Midbrain (tissue), 1 donor: ENCODE results near the gene IRF6.

ENCODE experiments used
- DNase-seq: peaks from one replicate; lab custom pipeline; 2025; lab: John Stamatoyannopoulos, UW

The IRF6 gene

DNA sequence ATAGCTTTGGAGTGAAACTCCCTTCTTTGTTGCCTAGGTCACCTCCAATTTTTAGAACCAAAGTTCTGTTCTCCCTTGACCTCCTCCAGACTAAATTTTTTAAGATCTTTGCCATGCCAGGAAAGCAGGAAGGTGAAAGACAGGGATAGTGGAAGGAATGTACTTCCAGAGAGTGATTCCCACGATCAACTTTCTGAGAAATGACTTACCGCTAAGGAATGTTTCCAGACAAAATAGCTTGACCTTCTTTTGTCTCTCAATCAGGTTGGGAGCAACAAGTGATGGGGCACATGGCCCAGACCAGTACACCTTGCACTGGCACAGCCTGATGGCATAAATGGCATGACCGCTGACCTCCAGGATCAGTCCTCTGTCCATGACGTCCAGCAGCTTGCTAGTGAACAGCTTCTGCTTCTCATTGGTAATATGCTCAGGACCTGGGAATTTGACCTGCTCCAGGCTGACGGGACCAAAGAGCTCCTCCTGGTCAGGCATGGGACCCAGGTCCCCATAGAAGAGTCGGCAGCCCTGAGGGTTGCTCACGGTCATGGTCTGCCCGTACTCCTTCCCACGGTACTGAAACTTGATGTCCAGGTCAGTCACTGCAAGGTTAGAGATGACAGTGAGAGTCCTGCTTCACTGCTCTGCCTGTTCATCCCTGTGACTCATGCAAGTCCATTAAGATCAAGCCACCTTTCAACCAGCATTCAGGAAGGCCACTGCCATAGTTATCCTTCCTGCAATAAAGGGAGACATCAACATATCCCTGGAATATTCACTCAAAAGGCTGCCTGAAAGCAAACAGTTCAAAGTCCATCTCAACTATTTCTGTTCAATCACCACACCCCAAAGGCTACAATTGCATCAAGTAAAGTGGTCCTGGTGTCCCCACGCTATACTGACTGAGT, 15.4 kb downstream of the IRF6 start:
- no peak for DNase-seq

DNA sequence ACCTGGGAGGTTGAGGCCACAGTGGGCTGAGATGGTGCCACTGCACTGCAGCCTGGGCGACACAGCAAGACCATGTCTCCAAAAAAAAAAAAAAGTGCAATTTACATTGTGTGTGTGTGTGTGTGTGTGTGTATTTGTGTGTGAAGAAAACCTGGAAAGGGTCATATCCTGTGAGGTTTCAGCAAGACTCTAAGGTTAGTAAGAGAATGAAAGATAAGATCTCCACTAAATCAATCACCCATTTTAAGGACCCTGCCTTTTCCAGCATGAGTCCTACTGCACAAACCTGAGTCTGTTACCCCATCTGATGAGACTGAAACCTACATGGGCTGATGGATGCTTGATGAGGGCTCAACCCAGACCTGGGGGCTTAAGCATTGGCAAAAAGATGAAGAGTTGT, 16.7 kb downstream of the IRF6 start:
- no peak for DNase-seq

DNA sequence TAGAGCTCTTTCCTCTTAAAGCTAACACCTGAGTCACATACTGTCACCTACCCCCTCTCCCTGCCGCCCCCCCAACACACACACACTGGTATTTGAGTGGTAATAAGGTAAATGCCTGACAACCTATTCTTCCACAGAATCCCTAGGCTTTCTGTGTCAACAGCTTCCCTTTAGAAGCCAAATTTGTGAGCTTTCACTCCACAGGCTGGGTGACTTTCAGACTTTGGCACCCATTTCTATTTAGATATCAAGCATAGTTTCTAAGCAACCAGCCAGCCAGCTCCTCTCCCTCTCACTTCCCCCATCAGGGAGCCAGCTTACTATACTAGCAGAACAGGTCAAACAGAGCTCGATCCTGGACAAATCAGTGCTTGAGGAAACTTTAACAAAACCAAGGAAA, 18.4 kb downstream of the IRF6 start:
- no peak for DNase-seq

DNA sequence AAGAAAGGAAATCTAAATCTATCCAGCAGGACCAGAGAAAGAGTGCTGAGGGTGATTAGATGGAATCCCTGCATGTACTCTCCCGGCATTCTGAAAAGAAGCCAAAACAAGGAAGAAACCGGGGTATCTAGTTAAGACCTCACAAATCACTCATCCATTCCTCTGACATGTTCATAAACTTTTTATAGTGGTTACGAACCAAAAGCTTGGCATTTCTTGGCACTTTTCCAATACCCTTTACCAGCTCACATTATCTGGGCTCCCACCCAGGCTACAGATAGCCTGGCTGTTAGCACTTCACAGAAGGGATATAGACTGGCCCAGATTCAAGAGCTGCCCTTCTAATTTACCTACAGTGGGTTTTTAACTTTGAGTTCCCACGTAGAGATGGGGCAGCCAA, 19.8 kb downstream of the IRF6 start:
- DNase-seq = no peak

DNA sequence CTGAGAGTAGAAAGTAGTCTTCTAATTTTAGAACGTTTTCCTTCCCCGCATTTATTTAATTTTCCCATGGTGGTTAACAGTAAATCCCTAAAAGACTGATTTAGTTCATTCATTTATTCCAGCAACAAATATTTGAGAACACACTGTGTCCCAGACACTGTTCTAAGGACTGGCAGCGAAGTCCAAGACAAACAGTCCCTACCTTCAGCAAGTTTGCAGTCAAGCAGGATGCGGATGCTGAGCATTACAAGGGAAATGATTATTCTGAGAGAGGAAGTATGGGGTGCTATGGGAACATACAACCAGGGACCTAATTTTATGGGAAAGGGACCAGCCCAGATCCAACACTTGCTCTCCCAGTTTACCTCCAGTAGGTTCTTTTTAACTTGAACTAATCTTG, 20.4 kb downstream of the IRF6 start:
- DNase-seq = no peak

DNA sequence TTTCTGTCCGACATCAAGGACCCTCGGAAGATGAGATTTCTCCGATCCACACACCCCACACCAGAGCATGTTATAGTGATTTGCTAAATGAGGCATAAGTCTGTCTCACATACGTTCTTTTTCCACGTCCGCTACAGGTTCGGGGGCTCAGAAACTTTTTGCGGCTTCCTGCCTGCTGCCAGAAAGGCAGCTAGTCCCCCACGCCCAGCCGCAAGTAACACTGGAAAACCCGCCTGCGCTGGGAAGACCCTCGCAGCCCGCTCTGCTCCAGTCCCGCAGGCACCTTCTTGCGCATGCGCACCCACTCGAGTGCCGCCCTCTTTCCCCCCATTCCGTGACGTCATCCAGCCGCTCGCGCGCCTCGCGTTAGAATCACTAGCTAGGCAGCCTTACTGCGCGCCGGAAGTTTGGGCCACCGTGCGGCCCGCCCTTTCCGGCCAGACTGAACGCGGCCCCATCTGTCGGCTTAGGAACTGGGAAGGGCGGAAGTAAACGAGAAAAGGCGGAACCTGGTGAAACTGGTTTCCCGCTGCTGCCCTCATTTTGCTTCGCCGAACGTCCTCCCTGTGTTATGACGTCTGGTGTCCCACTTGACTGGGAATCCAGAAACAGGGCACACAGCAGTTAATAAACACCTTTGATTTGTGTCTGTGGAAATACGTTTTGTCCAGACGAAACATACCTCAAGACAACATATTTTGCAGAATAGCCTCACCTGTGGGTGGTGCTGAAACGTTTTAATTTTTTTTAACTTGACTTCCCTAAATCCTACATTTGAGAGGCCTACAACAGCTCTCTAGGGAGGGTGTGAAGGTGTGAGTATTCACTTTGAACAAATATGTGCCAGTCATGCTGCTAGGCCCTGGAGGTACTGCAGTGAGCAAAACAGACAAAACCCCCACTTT, 21.4 kb downstream of the IRF6 start, which contains the start of gene C1orf74:
TSS of gene C1orf74 (minus strand) at position 295 of the 905 bp plus-strand sequence. CDS start 925 bp downstream, outside the sequence.
- DNase-seq = peak; percentile 97

DNA sequence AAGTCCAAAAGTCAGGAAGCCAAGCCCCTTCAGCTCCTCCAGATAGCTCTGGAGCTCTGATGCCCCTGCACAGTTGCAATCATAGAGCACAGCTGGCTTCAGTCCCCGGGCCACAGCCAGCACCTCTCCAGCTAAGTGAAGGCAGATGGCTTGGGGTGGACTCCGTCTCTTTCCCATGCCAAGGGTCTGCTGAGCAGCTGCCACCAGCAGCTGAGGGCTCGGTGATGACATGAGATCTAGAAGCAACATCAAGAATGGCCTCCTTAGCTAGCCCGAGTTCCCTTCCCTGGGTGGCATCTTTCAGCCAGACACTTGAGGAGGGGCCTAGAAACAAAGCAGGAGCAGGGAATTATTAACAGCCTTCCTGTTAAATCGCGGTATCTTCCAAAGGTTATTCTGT, 22.6 kb downstream of the IRF6 start:
- DNase-seq = no peak

DNA sequence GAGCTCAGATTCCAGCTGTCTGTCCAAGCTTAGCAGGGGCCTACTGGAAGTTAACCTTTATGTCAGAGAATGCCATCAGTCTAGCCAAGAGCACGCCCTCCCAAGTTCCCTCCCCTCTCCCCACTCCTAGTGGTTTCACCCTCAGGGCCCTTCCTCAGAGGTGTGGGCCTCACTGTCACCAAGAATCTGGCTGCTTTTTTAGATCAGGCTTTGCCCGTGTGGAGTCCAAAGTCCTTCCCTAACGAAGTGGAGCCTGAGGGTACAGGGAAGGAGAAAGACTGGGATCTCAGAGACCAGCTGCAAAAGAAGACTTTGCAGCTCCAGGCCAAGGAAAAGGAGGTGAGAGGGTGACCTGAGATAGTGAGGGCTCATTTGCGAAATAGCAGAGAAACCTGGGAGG, 25.7 kb downstream of the IRF6 start:
- DNase-seq = no peak

DNA sequence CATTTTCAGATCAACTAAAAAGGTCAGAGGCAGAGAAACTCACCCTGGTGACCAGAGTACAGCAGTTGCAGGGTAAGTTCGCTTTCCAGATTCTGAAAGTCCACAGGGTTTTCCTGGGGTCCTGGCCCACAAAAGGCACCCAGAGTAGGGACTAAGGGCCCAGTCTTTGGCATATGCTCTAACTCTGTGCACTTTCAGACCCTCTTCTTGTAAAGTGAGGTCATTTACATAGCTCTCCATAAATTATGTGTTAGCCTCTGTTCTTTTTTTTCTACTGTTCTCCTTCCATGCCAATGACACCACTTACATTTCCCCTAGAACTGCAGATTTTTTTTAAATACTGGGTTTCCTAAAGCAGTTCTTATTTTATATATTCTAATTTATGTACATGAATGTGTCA, 27.8 kb downstream of the IRF6 start:
- DNase-seq = no peak

DNA sequence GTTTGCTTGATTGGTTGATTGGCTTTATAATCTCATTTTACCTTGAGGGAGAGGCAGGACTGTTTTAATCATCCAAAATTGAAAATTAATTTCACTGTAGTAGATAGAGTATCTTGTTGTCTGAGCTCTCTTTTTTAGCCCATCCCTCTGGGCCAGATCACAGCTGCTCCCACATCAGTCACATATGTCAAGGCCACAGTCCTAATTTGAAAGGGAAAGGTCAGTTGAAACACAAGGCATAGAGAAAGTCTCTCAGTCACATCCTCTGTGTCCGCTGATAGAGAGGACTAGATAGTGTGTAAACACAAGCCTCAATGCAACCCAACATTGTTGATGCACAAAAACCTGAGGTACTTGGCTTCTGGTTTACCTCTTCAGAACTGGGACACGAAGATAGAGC, 28.4 kb downstream of the IRF6 start:
- DNase-seq = no peak

DNA sequence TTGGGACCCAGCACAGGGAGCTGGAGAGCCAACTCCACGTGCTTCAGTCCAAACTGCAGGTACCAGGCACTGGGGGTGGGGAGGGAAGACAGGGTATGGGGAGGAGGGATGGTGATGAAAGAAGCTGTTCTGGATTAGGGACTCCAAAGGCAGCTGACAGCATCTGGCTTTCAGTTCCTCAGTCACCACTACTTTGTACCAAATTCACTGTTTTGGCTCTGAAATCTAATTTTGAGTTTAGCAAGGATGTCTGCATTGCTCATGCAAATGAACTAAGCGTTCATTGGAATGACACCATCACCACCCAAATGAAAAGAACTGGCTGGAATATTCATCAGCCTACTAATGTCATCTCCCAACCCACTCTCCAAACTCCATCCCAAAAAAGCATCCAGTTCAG, 30.3 kb downstream of the IRF6 start:
- DNase-seq = no peak

DNA sequence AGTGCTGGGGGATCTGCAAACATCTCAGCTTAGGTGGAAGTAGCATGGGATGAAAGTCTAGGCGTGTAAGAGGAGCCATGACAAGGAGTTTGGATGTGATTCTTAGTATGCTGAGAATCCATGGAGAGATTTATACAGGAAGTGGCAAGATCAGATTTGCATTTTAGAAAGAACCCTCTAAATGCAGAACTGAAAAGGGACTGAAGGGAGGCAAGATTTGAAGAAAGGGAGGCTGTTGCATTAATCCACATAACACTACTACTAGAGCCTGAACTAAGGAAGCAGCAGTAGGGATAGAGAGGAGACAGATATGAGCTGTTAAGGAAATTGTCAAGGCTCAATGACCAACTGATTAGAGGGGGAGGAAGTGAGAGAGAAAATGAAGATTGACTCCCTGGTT, 31.4 kb downstream of the IRF6 start:
- DNase-seq = no peak

DNA sequence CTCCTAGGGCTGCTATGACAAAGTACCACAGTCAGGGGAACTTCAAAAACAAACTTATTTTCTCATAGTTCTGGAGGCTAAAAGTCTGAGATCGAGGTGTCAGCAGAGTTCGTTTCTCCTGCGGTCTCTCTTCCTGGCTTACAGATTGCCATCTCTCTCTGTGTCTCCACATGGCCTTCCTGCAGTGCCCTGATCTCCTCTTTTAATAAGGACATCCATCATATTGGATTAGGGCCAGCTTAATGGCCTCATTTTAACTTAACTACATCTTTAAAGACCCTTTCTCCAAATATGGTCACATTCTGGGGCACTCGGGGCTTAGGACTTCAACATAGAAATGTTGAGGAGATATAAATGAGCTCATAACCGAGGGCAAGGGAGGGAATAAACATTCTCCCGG, 33.8 kb downstream of the IRF6 start:
- no peak for DNase-seq

DNA sequence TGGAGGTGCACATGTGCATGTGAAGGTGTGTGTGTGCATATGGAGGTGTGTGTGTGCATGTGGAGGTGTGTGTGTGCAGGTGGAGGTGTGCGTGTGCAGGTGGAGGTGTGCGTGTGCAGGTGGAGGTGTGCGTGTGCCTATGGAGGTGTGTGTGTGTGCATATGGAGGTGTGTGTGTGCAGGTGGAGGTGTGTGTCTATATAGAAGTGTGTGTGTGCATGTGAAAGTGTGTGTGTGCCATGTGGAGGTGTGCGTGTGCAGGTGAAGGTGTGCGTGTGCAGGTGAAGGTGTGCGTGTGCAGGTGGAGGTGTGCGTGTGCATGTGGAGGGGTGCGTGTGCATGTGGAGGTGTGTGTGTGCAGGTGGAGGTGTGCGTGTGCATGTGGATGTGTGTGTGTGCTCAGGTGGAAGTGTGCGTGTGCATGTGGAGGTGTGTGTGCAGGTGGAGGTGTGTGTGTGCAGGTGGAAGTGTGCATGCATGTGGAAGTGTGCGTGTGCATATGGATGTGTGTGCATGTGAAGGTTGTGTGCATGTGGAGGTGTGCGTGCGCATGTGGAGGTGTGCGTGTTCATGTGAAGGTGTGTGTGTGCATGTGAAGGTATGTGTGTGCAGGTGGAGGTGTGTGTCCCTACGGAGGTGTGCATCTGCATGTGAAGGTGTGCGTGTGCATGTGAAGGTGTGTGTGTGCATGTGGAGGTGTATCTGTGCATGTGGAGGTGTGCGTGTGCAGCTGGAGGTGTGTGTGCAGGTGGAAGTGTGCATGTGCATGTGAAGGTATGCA, 35.1 kb downstream of the IRF6 start:
- DNase-seq = no peak

DNA sequence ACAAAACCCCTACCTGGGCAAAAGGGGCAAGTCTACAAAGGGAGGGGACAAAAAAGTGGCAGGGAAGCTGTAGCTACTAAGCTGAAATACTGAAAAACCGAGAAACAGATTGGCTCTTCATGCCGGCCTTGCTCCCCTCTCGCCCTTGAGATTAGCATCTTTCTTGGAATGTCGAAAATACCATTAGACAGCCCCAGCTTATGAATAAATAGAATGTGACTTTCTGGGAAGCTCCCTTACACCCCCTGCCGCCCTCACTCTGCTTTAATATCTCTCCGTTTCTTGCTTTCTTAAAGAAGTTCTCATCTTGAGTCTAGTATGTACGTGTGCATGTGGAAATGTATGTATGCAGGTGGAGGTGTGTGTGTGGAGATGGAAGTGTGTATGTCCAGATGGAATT, 36.0 kb downstream of the IRF6 start:
- no peak for DNase-seq

DNA sequence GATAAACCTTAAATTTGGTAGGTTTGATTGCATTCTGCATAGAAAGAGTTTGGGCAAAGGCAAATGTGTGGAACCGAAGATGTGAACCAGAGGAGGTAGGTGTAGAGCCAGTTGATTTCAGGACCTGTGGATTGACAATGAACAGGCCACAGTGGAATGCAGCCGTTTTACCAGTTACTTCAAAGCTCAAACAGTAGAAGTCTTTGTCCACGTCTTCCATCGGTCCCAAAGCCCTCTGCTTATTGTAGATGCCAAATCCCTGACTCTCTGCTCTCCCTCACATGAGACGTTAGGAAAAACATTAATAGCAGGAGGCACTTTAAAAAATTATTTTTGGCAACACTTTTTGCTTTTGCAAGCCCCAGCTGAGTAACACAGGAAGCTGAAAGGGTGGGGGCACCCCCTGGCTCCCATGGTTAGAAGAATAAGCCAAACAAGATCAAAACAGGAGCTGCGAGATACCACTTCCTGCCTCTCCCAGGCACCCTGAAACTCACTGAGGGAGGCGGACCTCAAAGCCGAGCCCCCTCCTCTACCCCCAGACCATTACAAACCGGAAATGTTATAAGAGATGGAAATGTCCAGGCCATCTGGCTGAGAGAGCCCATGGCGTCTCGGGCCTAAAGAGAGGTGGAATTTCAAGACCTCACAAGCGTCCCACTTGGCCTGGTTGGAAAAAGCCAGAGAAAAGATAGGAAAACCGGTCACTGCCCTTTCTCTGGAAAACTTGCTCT, 36.6 kb downstream of the IRF6 start:
- DNase-seq = peak; percentile 12

DNA sequence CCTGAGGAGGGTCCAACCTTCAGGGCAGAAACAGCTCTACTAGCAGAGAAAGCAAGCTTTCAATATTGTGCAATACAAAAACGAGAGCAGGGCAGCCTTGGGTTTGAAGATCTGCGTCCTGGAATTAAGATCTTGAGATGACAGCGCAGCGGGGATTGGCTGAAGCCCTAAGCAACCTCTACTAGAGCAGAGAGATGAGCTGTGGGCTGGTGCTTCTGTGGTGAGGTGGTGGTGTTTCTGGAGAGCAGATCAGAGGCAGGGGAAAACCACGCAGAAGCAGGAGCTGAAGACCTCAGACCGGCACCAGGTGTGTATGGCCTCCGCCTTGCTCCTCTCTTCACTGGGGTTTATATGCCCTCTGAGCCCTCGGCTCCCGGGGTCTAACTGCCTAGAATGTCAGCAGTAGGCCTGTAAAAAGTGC, 37.6 kb downstream of the IRF6 start:
- DNase-seq = no peak

DNA sequence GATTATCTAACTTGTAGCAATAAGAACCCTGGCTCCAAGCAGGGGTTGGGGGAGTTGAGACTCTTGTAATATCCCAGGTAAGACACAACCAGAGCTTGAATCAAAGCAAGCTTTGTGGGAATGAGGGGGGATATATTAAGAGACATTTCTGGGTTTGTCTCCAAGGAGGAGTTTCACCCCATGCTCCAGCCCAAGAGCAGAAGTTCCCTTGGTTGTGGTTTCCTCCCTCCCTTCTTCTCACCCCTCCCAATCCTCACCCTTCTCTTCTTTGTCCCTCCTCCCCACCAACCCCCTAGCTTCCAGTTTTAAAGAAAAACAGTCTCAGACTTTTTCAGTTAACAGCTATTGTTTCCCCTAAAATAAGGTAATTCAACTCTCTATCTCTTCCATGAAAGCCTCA, 38.2 kb downstream of the IRF6 start:
- no peak for DNase-seq

DNA sequence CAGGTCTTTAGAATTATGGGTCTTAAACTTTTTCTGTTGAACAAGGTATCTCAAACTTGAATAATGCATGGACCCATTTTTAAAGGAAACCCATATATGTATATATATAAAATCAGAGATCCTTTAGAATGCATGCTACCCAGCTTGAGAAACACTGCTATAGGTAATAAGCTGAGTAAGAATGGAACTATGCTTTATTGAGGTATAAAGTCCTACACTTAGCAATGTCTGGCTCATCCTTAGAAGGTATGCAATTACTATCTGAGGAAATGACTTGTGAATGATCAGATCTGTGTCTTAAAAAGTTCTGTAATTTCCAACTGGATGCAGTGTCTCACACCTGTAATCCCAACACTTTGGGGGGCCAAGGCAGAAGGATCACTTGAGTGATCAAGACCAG, 38.8 kb downstream of the IRF6 start:
- no peak for DNase-seq

DNA sequence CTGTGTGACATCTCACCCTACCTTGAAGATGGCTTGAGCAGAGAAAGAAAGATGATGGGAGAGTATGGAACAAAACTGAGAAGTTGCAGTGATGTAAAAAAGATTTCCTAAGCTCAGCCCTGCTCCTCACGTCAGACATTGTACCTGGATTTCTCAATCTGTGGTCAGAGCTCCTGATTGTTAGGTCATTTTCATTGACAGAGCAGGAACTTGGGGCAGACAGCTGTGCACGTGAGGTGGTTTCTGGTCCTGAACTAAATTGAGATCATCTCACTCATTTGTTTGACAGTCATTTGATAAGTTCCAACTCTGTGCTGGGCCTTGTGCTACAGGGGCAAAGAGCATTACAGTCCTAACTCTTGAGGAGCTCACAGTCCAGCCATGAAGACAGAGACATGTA, 39.9 kb downstream of the IRF6 start:
- DNase-seq = no peak

DNA sequence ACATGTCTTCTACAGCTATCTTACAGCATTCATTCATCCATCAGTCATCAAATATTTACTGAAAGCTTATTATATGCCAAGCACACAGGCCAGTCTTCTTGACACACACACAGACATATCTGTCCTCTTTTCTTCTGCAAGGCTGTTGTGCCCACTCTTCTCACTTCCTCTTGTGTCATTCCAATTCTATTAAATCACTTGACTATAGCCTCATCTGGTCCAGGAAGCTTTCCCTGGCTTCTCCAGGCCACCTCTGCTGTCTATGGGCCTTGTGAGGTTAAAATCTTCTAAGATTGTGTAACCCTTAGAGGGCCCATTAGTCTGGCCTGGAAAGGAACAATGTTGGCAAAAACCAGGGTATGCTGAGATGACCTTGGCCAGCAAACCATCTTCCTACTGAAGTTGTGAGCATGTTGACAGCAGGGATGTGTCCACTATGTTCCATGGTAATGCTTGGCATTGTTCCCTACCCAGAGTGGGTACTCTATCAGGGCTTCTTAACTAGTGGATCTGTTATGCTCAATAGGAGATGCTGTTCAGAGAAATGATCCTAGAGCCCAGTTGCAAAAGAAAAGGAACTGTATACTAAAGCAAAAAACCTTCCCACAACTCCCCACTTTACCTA, 44.8 kb downstream of the IRF6 start:
- DNase-seq = no peak
